H1 (cell line): ENCODE results near the gene CDC42BPB. TPM values are rescaled to one million over a fixed set of nuclear protein-coding genes. Genes with fewer than 3 reads are reported as not detected.

Experiments used
- CTCF ChIA-PET: fragments of 300-600 bp; sonication (Branson Sonifier 250); formaldehyde crosslinking; loops from one replicate; lab custom pipeline; 2021; ENCODE audit not compliant: partially characterized antibody; lab: Charles Lee
- POLR2A ChIA-PET: fragments of 300-600 bp; sonication (Branson Sonifier 250); formaldehyde crosslinking; loops from one replicate; lab custom pipeline; 2021; ENCODE audit warnings: inconsistent platforms; ENCODE audit not compliant: partially characterized antibody; lab: Charles Lee
- DNase-seq, 2 experiments: peaks; one replicate each; pipeline versions ENCODE4 v3.0.0 to v3.0.0-alpha.2; 2010 to 2022; ENCODE audit warnings: low spot score in 2 of 2, low read depth in 1 of 2, mixed read lengths in 1 of 2
- FAIRE-seq: peaks from 2 replicates; lab custom pipeline; 2011; peaks lifted over from hg19 to GRCh38; lab: Jason Lieb, UNC
- H2AFZ ChIP-seq: 2 replicates; pipeline ENCODE4 v1.8.1; 2012; ENCODE audit warnings: low read length, inconsistent platforms
- H2AK5ac ChIP-seq: 2 replicates; pipeline ENCODE4 v1.6.1; 2013; ENCODE audit warnings: low read depth, low read length
- H2BK120ac ChIP-seq: replicated peaks from 2 replicates; pipeline ENCODE3; 2013; ENCODE audit warnings: low read depth, low read length, inconsistent platforms
- H2BK12ac ChIP-seq: 2 replicates; pipeline ENCODE4 v1.6.1; 2013; ENCODE audit warnings: low read depth, low read length
- H2BK15ac ChIP-seq: 2 replicates; pipeline ENCODE4 v1.6.1; 2013; ENCODE audit warnings: low read length
- H2BK20ac ChIP-seq: 2 replicates; pipeline ENCODE4 v1.6.1; 2013; ENCODE audit warnings: low read length
- H2BK5ac ChIP-seq: 2 replicates; pipeline ENCODE4 v1.6.1; 2013; ENCODE audit warnings: low read depth, low read length
- H3K14ac ChIP-seq: 2 replicates; pipeline ENCODE4 v1.6.1; 2013; ENCODE audit warnings: inconsistent platforms; ENCODE audit not compliant: insufficient read length
- H3K18ac ChIP-seq: 2 replicates; pipeline ENCODE4 v1.6.1; 2013; ENCODE audit warnings: low read length; ENCODE audit errors: extremely low read depth
- H3K23ac ChIP-seq: 2 replicates; pipeline ENCODE4 v1.6.1; 2013; ENCODE audit warnings: inconsistent platforms; ENCODE audit not compliant: insufficient read length
- H3K23me2 ChIP-seq: 2 replicates; pipeline ENCODE4 v1.6.1; 2013; ENCODE audit warnings: low read depth, low read length
- H3K27ac ChIP-seq: 2 replicates; pipeline ENCODE4 v1.6.1; 2011; ENCODE audit warnings: low read depth, low read length, inconsistent platforms
- H3K27me3 ChIP-seq, 4 experiments: replicated peaks in 1 of 4; 1 replicate in 1 of 4; 2 replicates in 3 of 4; pipeline versions ENCODE4 v1.6.1 to v1.8.1; 2011 to 2013; ENCODE audit warnings: low read length in 3 of 4, mild to moderate bottlenecking in 3 of 4, inconsistent platforms in 2 of 4, mixed read lengths in 2 of 4, moderate library complexity in 1 of 4; ENCODE audit not compliant: control insufficient read depth in 3 of 4, insufficient read depth in 3 of 4; ENCODE audit errors: extremely low read depth in 1 of 4
- H3K36me3 ChIP-seq, 4 experiments: 2 replicates each; pipeline versions ENCODE4 v1.6.1 to v1.8.1; 2011 to 2013; ENCODE audit warnings: mild to moderate bottlenecking in 4 of 4, low read length in 3 of 4, moderate library complexity in 2 of 4, control low read depth in 1 of 4, inconsistent platforms in 1 of 4; ENCODE audit not compliant: insufficient read depth in 4 of 4, control insufficient read depth in 2 of 4
- H3K4ac ChIP-seq: replicated peaks from 2 replicates; pipeline ENCODE3; 2013; ENCODE audit warnings: low read length, low read depth, mixed read lengths, inconsistent platforms; ENCODE audit not compliant: insufficient read length
- H3K4me1 ChIP-seq, 4 experiments: replicated peaks in 1 of 4; 1 replicate in 1 of 4; 2 replicates in 3 of 4; pipeline versions ENCODE4 v1.6.1 to v1.8.1; 2011 to 2013; ENCODE audit warnings: low read length in 3 of 4, inconsistent platforms in 2 of 4, mixed read lengths in 1 of 4; ENCODE audit not compliant: insufficient read depth in 4 of 4, control insufficient read depth in 3 of 4
- H3K4me2 ChIP-seq, 2 experiments: 2 replicates each; pipeline versions ENCODE4 v1.6.1 to v1.8.1; 2011 to 2013; ENCODE audit warnings: low read depth in 2 of 2, low read length in 2 of 2, control low read depth in 1 of 2, inconsistent platforms in 1 of 2, mild to moderate bottlenecking in 1 of 2; ENCODE audit not compliant: insufficient read depth in 1 of 2
- H3K4me3 ChIP-seq, 4 experiments: fragments of 200-600, 300-600 bp in 1 of 4; sonication (generic), shearing (Covaris generic), sonication (Bioruptor Twin) in 1 of 4; 2 replicates each; pipeline versions ENCODE4 v1.5.1 to v1.8.1; 2011 to 2016; ENCODE audit warnings: low read length in 4 of 4, low read depth in 3 of 4, control low read depth in 2 of 4, inconsistent platforms in 2 of 4, mild to moderate bottlenecking in 2 of 4, mixed read lengths in 1 of 4, moderate library complexity in 1 of 4; ENCODE audit not compliant: insufficient read depth in 2 of 4; ENCODE audit errors: extremely low read depth in 1 of 4
- H3K56ac ChIP-seq: replicated peaks from 2 replicates; pipeline ENCODE3; 2013; ENCODE audit warnings: low read depth, mild to moderate bottlenecking, mixed read lengths, low read length, inconsistent platforms; ENCODE audit not compliant: insufficient read length
- H3K79me1 ChIP-seq: 2 replicates; pipeline ENCODE4 v1.6.1; 2013; ENCODE audit warnings: low read depth, low read length, control low read depth
- H3K79me2 ChIP-seq, 2 experiments: 2 replicates each; pipeline versions ENCODE4 v1.6.1 to v1.8.1; 2012 to 2013; ENCODE audit warnings: low read length in 2 of 2, mild to moderate bottlenecking in 2 of 2, inconsistent platforms in 1 of 2; ENCODE audit not compliant: insufficient read depth in 2 of 2, control insufficient read depth in 1 of 2
- H3K9ac ChIP-seq, 4 experiments: replicated peaks in 1 of 4; 1 replicate in 1 of 4; 2 replicates in 3 of 4; pipeline versions ENCODE4 v1.6.1 to v1.8.1; 2011 to 2013; ENCODE audit warnings: low read depth in 3 of 4, low read length in 3 of 4, control low read depth in 2 of 4, mild to moderate bottlenecking in 2 of 4, moderate library complexity in 2 of 4, inconsistent platforms in 1 of 4; ENCODE audit errors: extremely low read depth in 1 of 4
- H3K9me3 ChIP-seq, 2 experiments: 2 replicates each; pipeline versions ENCODE4 v1.6.1 to v1.8.1; 2012 to 2013; ENCODE audit warnings: mild to moderate bottlenecking in 2 of 2, moderate library complexity in 2 of 2, control low read depth in 1 of 2, inconsistent platforms in 1 of 2, low read depth in 1 of 2, low read length in 1 of 2, mixed read lengths in 1 of 2; ENCODE audit not compliant: insufficient read depth in 2 of 2
- H4K20me1 ChIP-seq, 2 experiments: replicated peaks in 1 of 2; 2 replicates each; pipeline versions ENCODE3 to v1.8.1; 2011 to 2013; ENCODE audit warnings: inconsistent platforms in 2 of 2, low read length in 2 of 2, mild to moderate bottlenecking in 1 of 2; ENCODE audit not compliant: insufficient read depth in 2 of 2, control insufficient read depth in 1 of 2
- H4K5ac ChIP-seq: 2 replicates; pipeline ENCODE4 v1.6.1; 2013; ENCODE audit warnings: low read length, low read depth, mixed read lengths, inconsistent platforms; ENCODE audit not compliant: insufficient read length
- H4K8ac ChIP-seq: 2 replicates; pipeline ENCODE4 v1.8.0; 2013; ENCODE audit warnings: mild to moderate bottlenecking, moderate library complexity, low read length, inconsistent platforms; ENCODE audit not compliant: insufficient read depth; ENCODE audit errors: extremely low read depth
- H4K91ac ChIP-seq: replicated peaks from 2 replicates; pipeline ENCODE3; 2013; ENCODE audit warnings: low read length, mixed read lengths, inconsistent platforms; ENCODE audit not compliant: insufficient read length
- EP300 ChIP-seq, 2 experiments: IDR thresholded peaks; 1 replicate in 1 of 2; 2 replicates in 1 of 2; pipeline ENCODE4 v1.6.1; 2011 to 2012; ENCODE audit warnings: low read depth in 2 of 2, low read length in 2 of 2, mild to moderate bottlenecking in 2 of 2, borderline replicate concordance in 1 of 2, inconsistent platforms in 1 of 2, moderate library complexity in 1 of 2
- KDM5A ChIP-seq: fragments of 200-600 bp; IDR thresholded peaks from 2 replicates; pipeline ENCODE4 v1.7.1; 2012; ENCODE audit warnings: mild to moderate bottlenecking, low read length, inconsistent platforms, mixed read lengths
- TBP ChIP-seq: IDR thresholded peaks from 2 replicates; pipeline ENCODE4 v1.6.1; 2011; ENCODE audit warnings: low read depth, low read length, improper control_type of control experiment
- WGBS, 2 experiments: shearing (Covaris generic) in 1 of 2; methylation state at CpG; one replicate each; pipeline versions ENCODE4 v1.1.6 to v1.1.7; 2013 to 2015; ENCODE audit warnings: low lambda C conversion rate in 2 of 2, mixed read lengths in 2 of 2, inconsistent platforms in 1 of 2, low coverage in 1 of 2, missing lambda C conversion rate in 1 of 2; ENCODE audit not compliant: insufficient replicate concordance in 2 of 2, insufficient coverage in 1 of 2, insufficient read length in 1 of 2; ENCODE audit errors: extremely low coverage in 1 of 2, missing lambda C conversion rate in 1 of 2; 5-methylcytosine and 5-hydroxymethylcytosine counted together
- polyA plus RNA-seq, 7 experiments: library from polyadenylated mRNA; depleted of rRNA in 3 of 7; stranded (reverse) in 5 of 7; unstranded in 2 of 7; fragments of >200 nt in 5 of 7; fragments of 200-250 nt in 2 of 7; gene quantifications; 1 replicate in 5 of 7; 2 replicates in 1 of 7; 4 replicates in 1 of 7; pipeline versions ENCODE4 v1.2.1 to v1.2.3, GENCODE V29; 2011 to 2013; ENCODE audit warnings: missing spikeins in 2 of 7, mixed read lengths in 2 of 7
- total RNA-seq: library from RNA; stranded (reverse); fragmentation: NEBNext Ultra II Directional; extraction: Animal tissue kit (Norgen Biotek cat#: 25700); gene quantifications from 2 replicates; pipeline ENCODE4 v1.2.1, GENCODE V29; 2021

The CDC42BPB gene
- total and polyA plus RNA-seq, 2 of the 8 experiments (the other 6 are each of a cell fraction or from before 2014, with no cell fraction given), result 51.2 to 88.2 TPM

DNA sequence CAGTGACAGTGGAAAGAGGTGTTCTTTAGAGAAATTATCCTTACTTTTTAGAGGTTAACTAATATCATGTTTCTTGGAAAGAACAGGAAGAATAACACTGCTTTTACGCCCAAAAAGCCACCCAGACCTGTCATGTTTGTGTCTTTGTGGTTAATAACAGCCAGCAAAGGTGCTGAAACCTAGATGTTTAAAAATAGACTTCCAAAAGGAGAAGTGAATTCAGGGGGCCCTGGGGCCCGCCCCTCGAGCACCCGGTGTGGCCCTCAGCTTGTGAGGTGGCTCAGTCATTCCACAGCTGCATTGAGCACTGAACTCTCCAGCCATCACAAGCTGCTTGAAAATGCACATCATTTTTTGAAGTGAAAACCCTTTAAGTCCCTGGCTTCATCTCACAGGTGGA lies 155.7 kb downstream of the CDC42BPB start:
- TF ChIP-seq EP300 (IDR thresholded peaks at IDR 0.05; ENCODE audit: borderline replicate concordance in 1 of 2, low read depth in 2 of 2, low read length in 2 of 2) (no peak), KDM5A (no peak), TBP (no peak)
- H3K14ac ChIP-seq, result no peak overlapping the region
- H3K23me2 ChIP-seq, result no peaks in the 10 kb centered on the region
- POLR2A ChIA-PET, result no interaction called here
- CTCF ChIA-PET, result interaction anchor here (1.1 to 1.3 kb wide), 2 partner anchors 9 to 23 kb away, joined by 3 to 4 read pairs; no protein-coding TSS in a partner anchor
- no peak overlapping the region for H3K9ac ChIP-seq
- DNase-seq (no peak), FAIRE-seq (no peak)
- WGBS, 2 experiments, result 96% methylated on average over 4 of the region's 4 CpGs; no CpG with 5 or more reads in 1 of the 2 experiments
- peaks cover 2 to 3% of the 10 kb centered on the region in 2 experiments for H4K20me1 ChIP-seq
- no peak overlapping the region for H3K4me2 ChIP-seq
- H3K4ac ChIP-seq, result no peak overlapping the region
- no peak overlapping the region for H2BK120ac ChIP-seq
- no peak overlapping the region for H2BK12ac ChIP-seq
- no peak overlapping the region for H3K23ac ChIP-seq
- no peak overlapping the region for H4K91ac ChIP-seq
- no peaks in the 10 kb centered on the region for H3K79me1 ChIP-seq
- no peak overlapping the region for H3K27ac ChIP-seq
- H2AFZ ChIP-seq, result no peak overlapping the region
- no peak overlapping the region for H4K8ac ChIP-seq
- no peak overlapping the region for H4K5ac ChIP-seq
- no peak overlapping the region for H3K4me3 ChIP-seq
- H3K4me1 ChIP-seq, result no peaks in the 10 kb centered on the region
- H2BK20ac ChIP-seq, result no peak overlapping the region
- H2BK15ac ChIP-seq, result no peak overlapping the region
- no peak overlapping the region for H2BK5ac ChIP-seq
- H3K18ac ChIP-seq, result no peak overlapping the region
- H3K9me3 ChIP-seq, result peaks cover 2 to 4% of the 10 kb centered on the region in 2 experiments; a peak in 2 of 4 replicates
- no peak overlapping the region for H3K56ac ChIP-seq
- H3K27me3 ChIP-seq, result no peaks in the 10 kb centered on the region
- peaks cover 0 to 12% (median 7%) of the 10 kb centered on the region in 4 experiments; a peak in 4 of 8 replicates for H3K36me3 ChIP-seq
- H2AK5ac ChIP-seq, result no peak overlapping the region
- no peaks in the 10 kb centered on the region for H3K79me2 ChIP-seq
